Measurements from ENCODE around the gene LRRK1.
A peak's percentile ranks its signal among the peaks of the same experiment; 100 is the strongest.

Gene LRRK1

DNA sequence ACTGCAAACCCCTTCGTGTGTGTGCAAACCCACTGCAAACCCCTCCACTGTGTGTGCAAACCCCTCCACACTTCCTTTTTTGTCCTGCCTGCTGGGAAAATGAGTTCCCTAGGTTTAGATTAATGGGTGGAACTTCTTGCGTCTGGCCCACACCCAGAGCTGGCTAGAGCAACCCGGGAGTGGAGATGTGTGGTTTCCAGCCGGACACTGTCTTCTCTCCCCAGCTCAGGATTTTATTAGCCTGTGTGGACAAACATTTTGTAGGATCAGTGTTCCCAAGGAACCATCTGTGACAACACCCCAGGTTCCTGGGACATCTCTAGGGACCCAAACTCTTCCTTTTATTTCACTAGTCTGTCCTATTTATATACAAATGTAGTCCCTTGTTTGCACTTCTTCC is 9.6 kb upstream of the LRRK1 start:
- ChIA-PET POLR2A (ENCODE audit: low non-redundant PET) (no interaction called here), CTCF (no interaction called here)
- DNase-seq (ENCODE audit: low spot score) = no peak
- no peak overlapping the region for H3K27ac ChIP-seq
- TF ChIP-seq, protein P1, sequence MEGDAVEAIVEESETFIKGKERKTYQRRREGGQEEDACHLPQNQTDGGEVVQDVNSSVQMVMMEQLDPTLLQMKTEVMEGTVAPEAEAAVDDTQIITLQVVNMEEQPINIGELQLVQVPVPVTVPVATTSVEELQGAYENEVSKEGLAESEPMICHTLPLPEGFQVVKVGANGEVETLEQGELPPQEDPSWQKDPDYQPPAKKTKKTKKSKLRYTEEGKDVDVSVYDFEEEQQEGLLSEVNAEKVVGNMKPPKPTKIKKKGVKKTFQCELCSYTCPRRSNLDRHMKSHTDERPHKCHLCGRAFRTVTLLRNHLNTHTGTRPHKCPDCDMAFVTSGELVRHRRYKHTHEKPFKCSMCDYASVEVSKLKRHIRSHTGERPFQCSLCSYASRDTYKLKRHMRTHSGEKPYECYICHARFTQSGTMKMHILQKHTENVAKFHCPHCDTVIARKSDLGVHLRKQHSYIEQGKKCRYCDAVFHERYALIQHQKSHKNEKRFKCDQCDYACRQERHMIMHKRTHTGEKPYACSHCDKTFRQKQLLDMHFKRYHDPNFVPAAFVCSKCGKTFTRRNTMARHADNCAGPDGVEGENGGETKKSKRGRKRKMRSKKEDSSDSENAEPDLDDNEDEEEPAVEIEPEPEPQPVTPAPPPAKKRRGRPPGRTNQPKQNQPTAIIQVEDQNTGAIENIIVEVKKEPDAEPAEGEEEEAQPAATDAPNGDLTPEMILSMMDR (conservative IDR thresholded peaks at IDR 0.05; ENCODE audit: low read depth) = no peak

- DNase-seq (ENCODE audit: low spot score) = no peak
- CTCF ChIA-PET = interaction anchor here (0.6 kb wide), 1 partner anchor 97 kb away, joined by 3 read pairs; no protein-coding TSS in a partner anchor
- peak overlapping the region; percentile 5 for H3K27ac ChIP-seq
- POLR2A ChIA-PET (ENCODE audit: low non-redundant PET) = no interaction called here
- TF ChIP-seq, protein P1 (conservative IDR thresholded peaks at IDR 0.05; ENCODE audit: low read depth) = no peak
Measured at GRCh38 chr15:100909989-100910955, 8.9 kb upstream of the LRRK1 start.

- ChIA-PET POLR2A (ENCODE audit: low non-redundant PET) (no interaction called here), CTCF (interaction anchor here (0.9 kb wide), 1 partner anchor 98 kb away, joined by 3 read pairs; no protein-coding TSS in a partner anchor)
- TF ChIP-seq, protein P1 (conservative IDR thresholded peaks at IDR 0.05; ENCODE audit: low read depth) = no peak
- no peak for DNase-seq (ENCODE audit: low spot score)
- 0 out of 2 replicates have a peak overlapping the region, but pooled peaks have one; percentile 5 for H3K27ac ChIP-seq
Measured at GRCh38 chr15:100911086-100911485, 8.1 kb upstream of the LRRK1 start.

DNA sequence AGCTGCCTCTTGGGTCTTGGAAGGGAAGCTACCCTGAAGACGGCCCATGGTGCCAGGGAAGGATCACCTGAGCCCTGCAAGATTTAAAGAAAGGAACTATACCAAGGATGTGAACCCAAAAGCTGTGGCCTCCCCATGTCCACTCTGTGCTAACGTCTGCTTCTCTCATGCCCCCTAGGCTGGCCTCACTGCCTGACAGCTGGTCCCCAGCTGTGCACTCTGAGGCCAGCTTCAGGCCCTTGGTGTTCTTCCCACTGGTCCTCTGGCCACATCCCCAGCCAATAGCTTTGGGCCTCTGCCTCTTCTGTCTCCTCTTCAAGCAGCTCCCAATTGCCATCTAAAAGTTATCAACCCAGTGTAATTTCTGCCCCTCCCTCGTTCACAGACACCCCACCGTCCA is 5.2 kb upstream of the LRRK1 start:
- ChIA-PET POLR2A (ENCODE audit: low non-redundant PET) (no interaction called here), CTCF (interaction anchor here (7.4 kb wide), 1 partner anchor 92 kb away, joined by 161 read pairs; no protein-coding TSS in a partner anchor)
- DNase-seq (ENCODE audit: low spot score) = no peak
- TF ChIP-seq, protein P1 (conservative IDR thresholded peaks at IDR 0.05; ENCODE audit: low read depth) = no peak
- H3K27ac ChIP-seq = no peak overlapping the region

DNA sequence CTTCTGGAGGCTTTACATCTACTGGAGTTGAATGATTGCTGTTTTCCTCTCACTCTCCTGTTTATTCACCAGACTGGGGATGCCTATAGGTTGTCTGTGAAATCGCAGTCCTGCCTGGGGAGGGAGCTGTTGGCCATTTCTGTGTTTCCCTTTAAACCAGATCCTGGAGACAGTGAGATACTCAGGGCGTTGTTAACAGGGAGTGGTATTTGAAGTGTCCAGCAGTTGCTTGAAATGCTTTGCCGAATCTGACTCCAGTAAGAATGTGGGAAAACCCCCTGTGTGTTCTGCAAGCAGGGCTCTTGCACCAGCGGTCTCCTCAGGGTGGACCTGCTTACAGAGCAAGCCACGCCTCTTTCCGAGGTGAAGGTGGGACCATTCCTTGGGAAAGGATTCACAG is 4.3 kb upstream of the LRRK1 start:
- POLR2A ChIA-PET (ENCODE audit: low non-redundant PET) = no interaction called here

More for the DNA sequence above, 4.3 kb upstream of the LRRK1 start:
- no peak for DNase-seq (ENCODE audit: low spot score)
- TF ChIP-seq, protein P1 (conservative IDR thresholded peaks at IDR 0.05; ENCODE audit: low read depth) = no peak
- H3K27ac ChIP-seq = no peak overlapping the region
- CTCF ChIA-PET = interaction anchor here (0.6 to 7.4 kb wide), 2 partner anchors 91 to 237 kb away, joined by 4 to 161 read pairs; no protein-coding TSS in a partner anchor
